ENCODE results near the gene GNB4. TPM values are rescaled to one million over a fixed set of nuclear protein-coding genes. Genes with fewer than 3 reads are reported as not detected.

Gene GNB4
- total RNA-seq, 1 donor from 2014 or later = 56.6 TPM

- TF ChIP-seq CTCF (IDR thresholded peaks at IDR 0.05) = no peak
- H3K27ac ChIP-seq = no peak overlapping the region
- no peaks in the 10 kb centered on the region for H3K9me3 ChIP-seq
- intact Hi-C loops (cut with DNase I) = no loop called here
- H3K4me1 ChIP-seq = peaks cover 8% of the 10 kb centered on the region
- no peaks in the 10 kb centered on the region for H3K27me3 ChIP-seq
- no peak overlapping the region for H3K4me3 ChIP-seq
- DNase-seq (no peak), ATAC-seq (peak; percentile 33)
- H3K36me3 ChIP-seq = no peaks in the 10 kb centered on the region
Measured at GRCh38 chr3:179438841-179439240, 12.4 kb downstream of the GNB4 start.

- ATAC-seq = peak; percentile 50
- no peak for DNase-seq
- intact Hi-C loops (cut with DNase I) = no loop called here
- H3K36me3 ChIP-seq = no peaks in the 10 kb centered on the region
- no peak overlapping the region for H3K4me3 ChIP-seq
- H3K9me3 ChIP-seq = no peaks in the 10 kb centered on the region
- no peaks in the 10 kb centered on the region for H3K27me3 ChIP-seq
- peaks cover 24% of the 10 kb centered on the region for H3K4me1 ChIP-seq
- TF ChIP-seq CTCF (IDR thresholded peaks at IDR 0.05) = no peak
- no peak overlapping the region for H3K27ac ChIP-seq
Measured at GRCh38 chr3:179436517-179436916, 14.8 kb downstream of the GNB4 start.

GRCh38 chr3:179432451-179432850 lies 18.8 kb downstream of the GNB4 start:
- peaks cover 21% of the 10 kb centered on the region for H3K4me1 ChIP-seq
- no peak for TF ChIP-seq CTCF (IDR thresholded peaks at IDR 0.05)
- ATAC-seq (no peak), DNase-seq (no peak)
- no peaks in the 10 kb centered on the region for H3K36me3 ChIP-seq
- intact Hi-C loops (cut with DNase I) = no loop called here
- no peaks in the 10 kb centered on the region for H3K9me3 ChIP-seq
- no peak overlapping the region for H3K27ac ChIP-seq
- H3K4me3 ChIP-seq = no peak overlapping the region
- no peaks in the 10 kb centered on the region for H3K27me3 ChIP-seq

- Histone ChIP-seq H3K9me3 (no peaks in the 10 kb centered on the region), H3K27me3 (no peaks in the 10 kb centered on the region), H3K36me3 (no peaks in the 10 kb centered on the region), H3K4me3 (no peak overlapping the region), H3K4me1 (peaks cover 21% of the 10 kb centered on the region), H3K27ac (no peak overlapping the region)
- ATAC-seq (peak; percentile 85), DNase-seq (no peak)
- intact Hi-C loops (cut with DNase I) = no loop called here
- TF ChIP-seq CTCF (IDR thresholded peaks at IDR 0.05) = no peak
Measured at GRCh38 chr3:179432021-179432420, 19.2 kb downstream of the GNB4 start.

GRCh38 chr3:179430277-179430870 lies 20.9 kb downstream of the GNB4 start:
- TF ChIP-seq CTCF (IDR thresholded peaks at IDR 0.05) = no peak
- Histone ChIP-seq H3K27ac (no peak overlapping the region), H3K4me3 (no peak overlapping the region), H3K9me3 (no peaks in the 10 kb centered on the region), H3K36me3 (peaks cover 5% of the 10 kb centered on the region), H3K4me1 (peaks cover 21% of the 10 kb centered on the region), H3K27me3 (no peaks in the 10 kb centered on the region)
- ATAC-seq = no peak
- intact Hi-C loops (cut with DNase I) = no loop called here
- no peak for DNase-seq

Data from upper lobe of right lung (tissue), 1 donor.